ENCODE data around the gene MTHFD1L. TPM values are rescaled to one million over a fixed set of nuclear protein-coding genes. Genes with fewer than 3 reads are reported as not detected.

Gene MTHFD1L
- total RNA-seq, 4 donors from 2014 or later, result 4.1 to 19.9 (median 16.6) TPM

DNA sequence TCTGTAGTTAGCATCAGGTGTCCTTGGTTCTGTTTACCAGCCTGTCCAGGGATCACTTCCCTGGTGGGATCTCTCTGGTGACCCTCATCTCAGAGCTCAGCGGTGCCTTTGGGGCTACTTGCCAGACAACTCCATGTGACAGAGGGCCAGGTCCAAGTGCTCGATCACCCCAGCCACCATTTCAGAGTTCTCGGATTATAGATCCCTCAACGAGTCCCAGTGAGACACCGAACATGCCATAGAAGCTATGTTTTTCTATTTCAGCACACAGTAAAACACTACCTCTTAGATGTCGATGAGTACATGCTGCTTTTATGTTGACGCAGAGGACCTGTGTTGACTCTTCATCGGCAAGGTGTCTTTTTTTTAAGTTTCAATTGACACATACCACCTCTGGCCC, 204.1 kb downstream of the MTHFD1L start:
- Histone ChIP-seq H3K27me3 (no peaks in the 10 kb centered on the region), H3K4me3 (no peak overlapping the region), H3K27ac (peak overlapping the region; percentile 73 to 89), H3K4me1 (no peaks in the 10 kb centered on the region), H3K9me3 (no peaks in the 10 kb centered on the region), H3K36me3 (no peaks in the 10 kb centered on the region)
- TF ChIP-seq, protein P1, sequence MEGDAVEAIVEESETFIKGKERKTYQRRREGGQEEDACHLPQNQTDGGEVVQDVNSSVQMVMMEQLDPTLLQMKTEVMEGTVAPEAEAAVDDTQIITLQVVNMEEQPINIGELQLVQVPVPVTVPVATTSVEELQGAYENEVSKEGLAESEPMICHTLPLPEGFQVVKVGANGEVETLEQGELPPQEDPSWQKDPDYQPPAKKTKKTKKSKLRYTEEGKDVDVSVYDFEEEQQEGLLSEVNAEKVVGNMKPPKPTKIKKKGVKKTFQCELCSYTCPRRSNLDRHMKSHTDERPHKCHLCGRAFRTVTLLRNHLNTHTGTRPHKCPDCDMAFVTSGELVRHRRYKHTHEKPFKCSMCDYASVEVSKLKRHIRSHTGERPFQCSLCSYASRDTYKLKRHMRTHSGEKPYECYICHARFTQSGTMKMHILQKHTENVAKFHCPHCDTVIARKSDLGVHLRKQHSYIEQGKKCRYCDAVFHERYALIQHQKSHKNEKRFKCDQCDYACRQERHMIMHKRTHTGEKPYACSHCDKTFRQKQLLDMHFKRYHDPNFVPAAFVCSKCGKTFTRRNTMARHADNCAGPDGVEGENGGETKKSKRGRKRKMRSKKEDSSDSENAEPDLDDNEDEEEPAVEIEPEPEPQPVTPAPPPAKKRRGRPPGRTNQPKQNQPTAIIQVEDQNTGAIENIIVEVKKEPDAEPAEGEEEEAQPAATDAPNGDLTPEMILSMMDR (IDR thresholded peaks at IDR 0.05), result no peak
- no peak for TF ChIP-seq POLR2A (IDR thresholded peaks at IDR 0.05)
- intact Hi-C loops (cut with DNase I; ENCODE audit: low total_unique reads), result no loop called here
- DNase-seq, result peak in 1 of 2 donors; percentile 13

DNA sequence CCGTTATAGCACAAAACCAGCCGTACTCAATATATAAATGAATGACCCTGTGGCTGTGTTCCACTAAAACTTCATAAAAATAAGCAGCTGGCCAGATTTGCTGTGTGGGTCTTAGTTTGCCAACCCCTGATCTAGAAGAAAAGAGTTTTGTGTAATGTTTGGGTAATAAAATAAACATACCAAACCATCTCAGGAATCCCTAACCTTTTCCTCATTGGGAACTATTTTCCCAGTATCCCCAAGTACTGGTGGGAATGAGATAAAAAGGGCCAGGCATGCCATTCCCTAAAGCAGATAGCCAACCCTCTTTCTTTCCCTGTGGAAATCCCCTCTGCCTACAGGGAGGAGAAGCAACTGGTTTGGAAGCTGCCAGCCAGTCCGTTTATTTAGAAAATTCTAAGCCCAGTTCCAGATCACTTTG, 205.1 kb downstream of the MTHFD1L start:
- DNase-seq, result no peak
- intact Hi-C loops (cut with DNase I; ENCODE audit: low total_unique reads), result no loop called here
- H3K9me3 ChIP-seq, result no peaks in the 10 kb centered on the region
- peak overlapping the region; percentile 18 to 23 for H3K4me3 ChIP-seq
- H3K27me3 ChIP-seq, result no peaks in the 10 kb centered on the region
- H3K36me3 ChIP-seq, result no peaks in the 10 kb centered on the region
- peak overlapping the region; percentile 73 to 89 for H3K27ac ChIP-seq
- TF ChIP-seq POLR2A (IDR thresholded peaks at IDR 0.05), result no peak
- TF ChIP-seq, protein P1 (IDR thresholded peaks at IDR 0.05), result no peak
- H3K4me1 ChIP-seq, result no peaks in the 10 kb centered on the region

DNA sequence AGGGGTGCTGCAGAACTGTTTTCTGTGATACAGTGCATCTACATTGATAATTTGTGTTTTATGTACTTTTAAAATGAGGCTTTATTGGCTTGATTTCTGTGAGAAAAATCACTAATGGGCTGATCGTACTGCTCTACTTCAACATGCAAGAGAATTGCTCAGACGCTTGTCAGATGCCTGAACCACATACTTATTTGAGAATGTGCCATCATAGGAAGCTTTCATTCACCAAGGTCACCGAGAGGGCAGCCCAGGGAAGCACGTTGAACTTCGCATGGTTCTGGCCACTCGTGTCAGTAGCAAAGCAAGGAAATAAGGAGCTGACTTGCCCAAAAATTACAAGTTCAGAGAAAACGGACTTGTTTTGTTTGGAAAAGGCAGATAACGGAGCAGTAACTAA, 205.8 kb downstream of the MTHFD1L start:
- Histone ChIP-seq H3K4me3 (peak overlapping the region; percentile 18 to 23), H3K9me3 (no peaks in the 10 kb centered on the region), H3K27ac (peak overlapping the region; percentile 73 to 89), H3K27me3 (no peaks in the 10 kb centered on the region), H3K36me3 (no peaks in the 10 kb centered on the region), H3K4me1 (no peaks in the 10 kb centered on the region)
- intact Hi-C loops (cut with DNase I; ENCODE audit: low total_unique reads), result no loop called here
- DNase-seq, result peak; percentile 45 to 61
- TF ChIP-seq POLR2A (IDR thresholded peaks at IDR 0.05), result no peak
- TF ChIP-seq, protein P1 (IDR thresholded peaks at IDR 0.05), result no peak

DNA sequence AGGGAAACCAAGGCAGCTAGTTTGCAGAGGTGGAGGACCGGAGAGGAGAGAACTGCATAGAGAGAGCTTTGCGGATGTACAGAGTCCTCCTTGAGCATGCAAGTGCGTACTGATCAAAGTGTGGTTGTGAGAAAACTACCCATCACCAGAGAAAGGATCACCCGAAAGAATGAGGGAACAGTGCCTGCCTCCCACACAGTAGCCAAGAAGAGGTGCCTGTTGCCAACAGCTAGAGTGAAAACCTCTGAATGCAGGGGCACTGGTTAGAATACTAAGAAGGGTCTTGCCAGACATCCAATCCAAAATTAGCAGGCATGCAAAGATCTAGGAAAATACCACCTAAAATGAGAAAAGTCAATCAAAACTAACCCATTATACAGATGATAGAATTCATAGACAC, 207.6 kb downstream of the MTHFD1L start:
- Histone ChIP-seq H3K9me3 (no peaks in the 10 kb centered on the region), H3K4me1 (no peaks in the 10 kb centered on the region), H3K36me3 (no peaks in the 10 kb centered on the region), H3K4me3 (no peak overlapping the region), H3K27ac (no peak overlapping the region), H3K27me3 (no peaks in the 10 kb centered on the region)
- TF ChIP-seq, protein P1 (IDR thresholded peaks at IDR 0.05), result no peak
- no peak for TF ChIP-seq POLR2A (IDR thresholded peaks at IDR 0.05)
- intact Hi-C loops (cut with DNase I; ENCODE audit: low total_unique reads), result no loop called here
- DNase-seq, result no peak

DNA sequence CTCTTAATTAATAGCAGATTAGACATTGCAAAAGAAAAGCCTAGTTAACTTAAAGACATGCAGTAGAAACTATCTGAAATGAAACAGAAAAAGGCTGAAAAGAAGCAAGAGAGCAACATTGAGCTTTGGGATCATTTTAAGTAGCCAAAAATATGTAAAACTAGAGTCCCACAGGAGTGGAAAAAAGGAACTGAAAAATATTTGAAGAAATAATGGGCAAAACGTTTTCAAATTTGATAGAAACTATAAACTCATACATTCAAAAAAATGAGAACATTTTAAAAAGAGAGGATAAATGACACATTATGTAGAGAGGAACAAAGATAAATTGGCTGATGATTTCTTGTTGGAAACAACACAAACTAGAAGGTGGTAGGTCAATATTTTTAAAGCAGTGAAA, 208.2 kb downstream of the MTHFD1L start:
- intact Hi-C loops (cut with DNase I; ENCODE audit: low total_unique reads), result no loop called here
- Histone ChIP-seq H3K9me3 (no peaks in the 10 kb centered on the region), H3K4me3 (no peak overlapping the region), H3K27ac (no peak overlapping the region), H3K27me3 (no peaks in the 10 kb centered on the region), H3K36me3 (no peaks in the 10 kb centered on the region), H3K4me1 (no peaks in the 10 kb centered on the region)
- TF ChIP-seq, protein P1 (IDR thresholded peaks at IDR 0.05), result no peak
- no peak for TF ChIP-seq POLR2A (IDR thresholded peaks at IDR 0.05)
- DNase-seq, result no peak
